Liver (tissue), 9 donors: ENCODE measurements around the gene LRRC28. TPM values are rescaled to one million over a fixed set of nuclear protein-coding genes. Genes with fewer than 3 reads are reported as not detected.

Source experiments
- DNase-seq: peaks from one replicate; pipeline ENCODE4 v3.0.0-alpha.2; 2017; ENCODE audit warnings: low spot score
- H3K27ac ChIP-seq, 2 donors: one replicate each; pipeline ENCODE4 v1.7.0; 2013; ENCODE audit warnings: inconsistent platforms in 2 of 2, low read length in 2 of 2, control low read depth in 1 of 2, low read depth in 1 of 2, mild to moderate bottlenecking in 1 of 2
- H3K27me3 ChIP-seq, 4 donors: one replicate each; pipeline versions ENCODE4 v1.6.1 to v1.7.0; 2013; ENCODE audit warnings: low read length in 3 of 4, inconsistent platforms in 1 of 4, mild to moderate bottlenecking in 1 of 4, moderate library complexity in 1 of 4; ENCODE audit not compliant: control insufficient read depth in 4 of 4, insufficient read depth in 4 of 4
- H3K36me3 ChIP-seq, 4 donors: one replicate each; pipeline versions ENCODE4 v1.6.1 to v1.7.0; 2013; ENCODE audit warnings: low read length in 3 of 4, mild to moderate bottlenecking in 3 of 4, low read depth in 1 of 4, moderate library complexity in 1 of 4; ENCODE audit not compliant: control insufficient read depth in 4 of 4, insufficient read depth in 3 of 4
- H3K4me1 ChIP-seq, 4 donors: one replicate each; pipeline versions ENCODE4 v1.6.1 to v1.7.0; 2013; ENCODE audit warnings: low read length in 3 of 4, mild to moderate bottlenecking in 3 of 4, moderate library complexity in 1 of 4; ENCODE audit not compliant: control insufficient read depth in 4 of 4, insufficient read depth in 4 of 4
- H3K4me3 ChIP-seq, 3 donors: one replicate each; pipeline versions ENCODE4 v1.6.1 to v1.7.0; 2013; ENCODE audit warnings: low read length in 3 of 3, control low read depth in 1 of 3, low read depth in 1 of 3, mild to moderate bottlenecking in 1 of 3
- H3K9ac ChIP-seq, 2 donors: one replicate each; pipeline ENCODE4 v1.7.0; 2013; ENCODE audit warnings: low read length in 2 of 2, mild to moderate bottlenecking in 2 of 2, moderate library complexity in 2 of 2, control low read depth in 1 of 2, low read depth in 1 of 2
- H3K9me3 ChIP-seq, 4 donors: one replicate each; pipeline versions ENCODE4 v1.6.1 to v1.7.0; 2013; ENCODE audit warnings: low read length in 3 of 4; ENCODE audit not compliant: control insufficient read depth in 4 of 4
- EGR1 ChIP-seq, 2 donors: IDR thresholded peaks; 2 replicates each; pipeline ENCODE4 v1.6.1; 2016 to 2018; ENCODE audit warnings: antibody characterized with exemption in 2 of 2, low read depth in 2 of 2
- FOXA2 ChIP-seq: IDR thresholded peaks from 2 replicates; pipeline ENCODE4 v1.6.1; 2016; ENCODE audit warnings: antibody characterized with exemption
- GABPA ChIP-seq, 2 donors: IDR thresholded peaks in 1 of 2; conservative IDR thresholded peaks in 1 of 2; 2 replicates each; pipeline ENCODE4 v1.6.1; 2016; ENCODE audit warnings: antibody characterized with exemption in 2 of 2, mild to moderate bottlenecking in 1 of 2, moderate library complexity in 1 of 2
- HNF4A ChIP-seq, 2 donors: conservative IDR thresholded peaks; 2 replicates each; pipeline ENCODE4 v1.6.1; 2016; ENCODE audit warnings: antibody characterized with exemption in 2 of 2, mild to moderate bottlenecking in 2 of 2
- HNF4G ChIP-seq: IDR thresholded peaks from 2 replicates; pipeline ENCODE4 v1.6.1; 2016; ENCODE audit warnings: antibody characterized with exemption
- JUND ChIP-seq, 2 donors: IDR thresholded peaks; 2 replicates each; pipeline ENCODE4 v1.6.1; 2016; ENCODE audit warnings: antibody characterized with exemption in 2 of 2
- RAD21 ChIP-seq, 2 donors: IDR thresholded peaks; 2 replicates each; pipeline ENCODE4 v1.6.1; 2016; ENCODE audit warnings: antibody characterized with exemption in 2 of 2, mild to moderate bottlenecking in 2 of 2
- RXRA ChIP-seq, 2 donors: IDR thresholded peaks; 2 replicates each; pipeline ENCODE4 v1.6.1; 2017 to 2018; ENCODE audit warnings: antibody characterized with exemption in 2 of 2, mild to moderate bottlenecking in 1 of 2
- SP1 ChIP-seq: IDR thresholded peaks from 2 replicates; pipeline ENCODE4 v1.6.1; 2018; ENCODE audit warnings: antibody characterized with exemption, mild to moderate bottlenecking
- TAF1 ChIP-seq: conservative IDR thresholded peaks from 2 replicates; pipeline ENCODE4 v1.6.1; 2016; ENCODE audit warnings: antibody characterized with exemption, mild to moderate bottlenecking
- YY1 ChIP-seq: IDR thresholded peaks from 2 replicates; pipeline ENCODE4 v1.6.1; 2016; ENCODE audit warnings: antibody characterized with exemption, mild to moderate bottlenecking
- WGBS: extraction: QIAGEN DNeasy Blood & Tissue Kit; methylation state at CpG from one replicate; pipeline ENCODE4 v1.1.7; 2013; 5-methylcytosine and 5-hydroxymethylcytosine counted together
- polyA plus RNA-seq, 2 donors: library from polyadenylated mRNA; stranded (reverse) in 1 of 2; unstranded in 1 of 2; fragments of 200-250 nt in 1 of 2; fragments of >200 nt in 1 of 2; fragmentation: Nextera tagmentation in 1 of 2; extraction: Ambion mirVana in 1 of 2; gene quantifications; one replicate each; pipeline versions ENCODE4 v1.2.1 to v1.2.3, GENCODE V29; 2013 to 2015
- total RNA-seq, 2 donors: library from RNA; depleted of rRNA; stranded (reverse); fragments of >200 nt; gene quantifications; one replicate each; pipeline ENCODE4 v1.2.3, GENCODE V29; 2014
- TF ChIP-seq, protein P1 (sequence below): IDR thresholded peaks from 2 replicates; pipeline ENCODE4 v1.6.1; 2016; ENCODE audit warnings: antibody characterized with exemption
- TF ChIP-seq, protein P2 (sequence below): IDR thresholded peaks from 2 replicates; pipeline ENCODE4 v1.6.1; 2016; ENCODE audit warnings: antibody characterized with exemption, mild to moderate bottlenecking
- TF ChIP-seq, protein P3 (sequence below): fragments of 150-350 bp; IDR thresholded peaks from 2 replicates; pipeline ENCODE4 v1.5.1; 2017; ENCODE audit warnings: improper control_type of control experiment, low read depth, low read length; ENCODE audit not compliant: missing input control
- donor health status: healthy.
- donor health status: healthy.
- donor health status: healthy.
- donor health status: healthy.
- donor health status: healthy.

The LRRC28 gene
- total and polyA plus RNA-seq, 4 donors: 15.4 to 46.6 (median 41.0) TPM

DNA sequence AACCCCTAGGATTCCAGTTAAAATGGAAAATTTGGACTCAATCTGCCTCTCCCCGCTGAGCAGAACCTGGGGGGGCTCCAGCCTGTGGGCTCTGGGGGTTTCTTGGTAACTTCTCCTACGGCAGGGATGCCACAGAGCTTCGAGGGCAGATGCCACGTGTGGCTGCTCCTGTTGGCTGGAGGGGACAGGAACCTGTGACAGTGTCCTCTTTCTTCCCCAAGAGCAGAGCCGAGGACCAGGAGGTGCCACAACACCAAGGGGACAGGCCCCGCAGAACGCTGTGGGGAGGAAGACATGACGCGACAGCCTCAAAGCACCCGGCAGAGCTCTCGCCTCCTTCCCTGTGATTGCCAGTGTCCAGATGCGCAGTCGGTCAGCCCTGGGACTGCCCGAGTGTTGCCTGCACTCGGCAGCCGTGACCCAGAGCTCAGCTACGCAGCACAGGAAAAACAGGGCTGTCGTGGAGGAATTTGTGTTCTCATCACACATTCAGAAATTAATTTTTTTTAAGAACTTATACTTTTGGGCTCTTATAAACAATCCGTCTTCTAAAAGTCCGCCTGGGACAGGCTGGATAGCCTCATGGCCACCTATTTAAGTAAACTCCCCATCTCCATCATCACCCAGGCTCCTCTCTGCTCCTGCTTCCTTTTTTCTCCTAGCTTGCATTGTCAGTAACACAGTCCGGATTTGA is 182.6 kb downstream of the LRRC28 start (continued):
- TF ChIP-seq, protein P1, sequence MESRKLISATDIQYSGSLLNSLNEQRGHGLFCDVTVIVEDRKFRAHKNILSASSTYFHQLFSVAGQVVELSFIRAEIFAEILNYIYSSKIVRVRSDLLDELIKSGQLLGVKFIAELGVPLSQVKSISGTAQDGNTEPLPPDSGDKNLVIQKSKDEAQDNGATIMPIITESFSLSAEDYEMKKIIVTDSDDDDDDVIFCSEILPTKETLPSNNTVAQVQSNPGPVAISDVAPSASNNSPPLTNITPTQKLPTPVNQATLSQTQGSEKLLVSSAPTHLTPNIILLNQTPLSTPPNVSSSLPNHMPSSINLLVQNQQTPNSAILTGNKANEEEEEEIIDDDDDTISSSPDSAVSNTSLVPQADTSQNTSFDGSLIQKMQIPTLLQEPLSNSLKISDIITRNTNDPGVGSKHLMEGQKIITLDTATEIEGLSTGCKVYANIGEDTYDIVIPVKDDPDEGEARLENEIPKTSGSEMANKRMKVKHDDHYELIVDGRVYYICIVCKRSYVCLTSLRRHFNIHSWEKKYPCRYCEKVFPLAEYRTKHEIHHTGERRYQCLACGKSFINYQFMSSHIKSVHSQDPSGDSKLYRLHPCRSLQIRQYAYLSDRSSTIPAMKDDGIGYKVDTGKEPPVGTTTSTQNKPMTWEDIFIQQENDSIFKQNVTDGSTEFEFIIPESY: no peak
- TF ChIP-seq SP1: no peak
- no peak for TF ChIP-seq EGR1 (IDR thresholded peaks at IDR 0.05; ENCODE audit: low read depth in 2 of 2)

DNA sequence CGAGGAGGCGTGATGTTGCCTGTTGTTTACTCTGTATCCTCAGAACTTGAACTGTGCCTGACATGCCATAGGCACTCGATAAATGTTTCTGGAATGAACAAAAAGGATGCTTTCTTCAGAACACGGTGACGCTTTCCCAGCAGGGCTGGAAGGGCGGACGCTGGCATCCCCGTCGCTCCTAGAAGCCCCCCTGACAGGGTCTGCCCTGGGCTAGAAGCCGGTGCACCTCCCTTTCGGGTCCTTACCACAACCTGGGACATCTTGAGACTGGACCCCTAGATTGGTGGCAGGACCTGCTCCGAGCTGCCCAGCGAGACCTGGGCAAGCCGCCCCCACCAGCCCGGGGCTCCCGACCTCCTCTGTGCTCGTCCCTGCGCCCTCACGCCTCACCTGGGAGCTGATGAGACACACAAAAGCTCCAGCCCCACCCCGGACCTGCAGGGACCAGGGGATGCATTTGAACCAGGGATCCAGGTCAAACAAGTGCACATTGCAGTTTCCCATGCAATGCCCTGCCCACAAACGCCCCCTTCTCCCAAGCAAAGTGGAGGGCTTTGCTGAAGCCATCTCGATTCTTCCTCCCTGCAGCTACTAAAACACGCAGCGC is 183.3 kb downstream of the LRRC28 start:
- TF ChIP-seq RAD21 (IDR thresholded peaks at IDR 0.05) (no peak), TAF1 (no peak), RXRA (IDR thresholded peaks at IDR 0.05) (no peak), FOXA2 (no peak), HNF4A (conservative IDR thresholded peaks at IDR 0.05) (no peak), YY1 (no peak), GABPA (IDR thresholded peaks at IDR 0.05 in 1 of 2, conservative IDR thresholded peaks at IDR 0.05 in 1 of 2) (no peak), JUND (IDR thresholded peaks at IDR 0.05) (no peak), HNF4G (no peak)
- TF ChIP-seq, protein P2, sequence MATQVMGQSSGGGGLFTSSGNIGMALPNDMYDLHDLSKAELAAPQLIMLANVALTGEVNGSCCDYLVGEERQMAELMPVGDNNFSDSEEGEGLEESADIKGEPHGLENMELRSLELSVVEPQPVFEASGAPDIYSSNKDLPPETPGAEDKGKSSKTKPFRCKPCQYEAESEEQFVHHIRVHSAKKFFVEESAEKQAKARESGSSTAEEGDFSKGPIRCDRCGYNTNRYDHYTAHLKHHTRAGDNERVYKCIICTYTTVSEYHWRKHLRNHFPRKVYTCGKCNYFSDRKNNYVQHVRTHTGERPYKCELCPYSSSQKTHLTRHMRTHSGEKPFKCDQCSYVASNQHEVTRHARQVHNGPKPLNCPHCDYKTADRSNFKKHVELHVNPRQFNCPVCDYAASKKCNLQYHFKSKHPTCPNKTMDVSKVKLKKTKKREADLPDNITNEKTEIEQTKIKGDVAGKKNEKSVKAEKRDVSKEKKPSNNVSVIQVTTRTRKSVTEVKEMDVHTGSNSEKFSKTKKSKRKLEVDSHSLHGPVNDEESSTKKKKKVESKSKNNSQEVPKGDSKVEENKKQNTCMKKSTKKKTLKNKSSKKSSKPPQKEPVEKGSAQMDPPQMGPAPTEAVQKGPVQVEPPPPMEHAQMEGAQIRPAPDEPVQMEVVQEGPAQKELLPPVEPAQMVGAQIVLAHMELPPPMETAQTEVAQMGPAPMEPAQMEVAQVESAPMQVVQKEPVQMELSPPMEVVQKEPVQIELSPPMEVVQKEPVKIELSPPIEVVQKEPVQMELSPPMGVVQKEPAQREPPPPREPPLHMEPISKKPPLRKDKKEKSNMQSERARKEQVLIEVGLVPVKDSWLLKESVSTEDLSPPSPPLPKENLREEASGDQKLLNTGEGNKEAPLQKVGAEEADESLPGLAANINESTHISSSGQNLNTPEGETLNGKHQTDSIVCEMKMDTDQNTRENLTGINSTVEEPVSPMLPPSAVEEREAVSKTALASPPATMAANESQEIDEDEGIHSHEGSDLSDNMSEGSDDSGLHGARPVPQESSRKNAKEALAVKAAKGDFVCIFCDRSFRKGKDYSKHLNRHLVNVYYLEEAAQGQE: no peak
- TF ChIP-seq, protein P1: no peak
- TF ChIP-seq, protein P3, sequence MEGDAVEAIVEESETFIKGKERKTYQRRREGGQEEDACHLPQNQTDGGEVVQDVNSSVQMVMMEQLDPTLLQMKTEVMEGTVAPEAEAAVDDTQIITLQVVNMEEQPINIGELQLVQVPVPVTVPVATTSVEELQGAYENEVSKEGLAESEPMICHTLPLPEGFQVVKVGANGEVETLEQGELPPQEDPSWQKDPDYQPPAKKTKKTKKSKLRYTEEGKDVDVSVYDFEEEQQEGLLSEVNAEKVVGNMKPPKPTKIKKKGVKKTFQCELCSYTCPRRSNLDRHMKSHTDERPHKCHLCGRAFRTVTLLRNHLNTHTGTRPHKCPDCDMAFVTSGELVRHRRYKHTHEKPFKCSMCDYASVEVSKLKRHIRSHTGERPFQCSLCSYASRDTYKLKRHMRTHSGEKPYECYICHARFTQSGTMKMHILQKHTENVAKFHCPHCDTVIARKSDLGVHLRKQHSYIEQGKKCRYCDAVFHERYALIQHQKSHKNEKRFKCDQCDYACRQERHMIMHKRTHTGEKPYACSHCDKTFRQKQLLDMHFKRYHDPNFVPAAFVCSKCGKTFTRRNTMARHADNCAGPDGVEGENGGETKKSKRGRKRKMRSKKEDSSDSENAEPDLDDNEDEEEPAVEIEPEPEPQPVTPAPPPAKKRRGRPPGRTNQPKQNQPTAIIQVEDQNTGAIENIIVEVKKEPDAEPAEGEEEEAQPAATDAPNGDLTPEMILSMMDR: no peak
- Histone ChIP-seq H3K4me1 (no peaks in the 10 kb centered on the region), H3K9me3 (no peaks in the 10 kb centered on the region), H3K27ac (no peak overlapping the region), H3K9ac (no peak overlapping the region), H3K27me3 (no peaks in the 10 kb centered on the region), H3K36me3 (no peaks in the 10 kb centered on the region), H3K4me3 (no peak overlapping the region)
- no peak for DNase-seq
- 67% methylated on average over 24 of the region's 24 CpGs for WGBS
